GM19043 (cell line): Measurements from ENCODE around the gene OR13J1.

Experiments
- ATAC-seq: cut with Tn5 transposase; IDR thresholded peaks from one replicate; pipeline ENCODE4 v1.9.1; 2021; ENCODE audit warnings: low read depth; ENCODE audit not compliant: unreplicated experiment

The OR13J1 gene

GRCh38 chr9:35835216-35835632, 35.0 kb downstream of the OR13J1 start:
- ATAC-seq: no peak

GRCh38 chr9:35834260-35835215, 35.7 kb downstream of the OR13J1 start:
- no peak for ATAC-seq

- no peak for ATAC-seq
Measured at GRCh38 chr9:35832814-35833213, 37.4 kb downstream of the OR13J1 start.

- ATAC-seq: no peak
Measured at GRCh38 chr9:35831040-35831439, 39.2 kb downstream of the OR13J1 start.

- no peak for ATAC-seq
Measured at GRCh38 chr9:35829764-35830096, 40.5 kb downstream of the OR13J1 start.

GRCh38 chr9:35829084-35829763, 41.0 kb downstream of the OR13J1 start, which contains the start of gene TMEM8B:
Gene TMEM8B (plus strand): TSS chr9:35829228. CDS start chr9:35829448, 220 bp downstream.
- ATAC-seq: peak; percentile 65

GRCh38 chr9:35828716-35829083, 41.5 kb downstream of the OR13J1 start, which contains the start of gene FAM221B:
Gene FAM221B (minus strand): TSS chr9:35828732. CDS start chr9:35826161, 2,571 bp downstream.
- ATAC-seq: no peak

- no peak for ATAC-seq
Measured at GRCh38 chr9:35827486-35827885, 42.7 kb downstream of the OR13J1 start.

- ATAC-seq: no peak
Measured at GRCh38 chr9:35826071-35826701, 44.0 kb downstream of the OR13J1 start.

- no peak for ATAC-seq
Measured at GRCh38 chr9:35822926-35823325, 47.3 kb downstream of the OR13J1 start.

- ATAC-seq: no peak
Measured at GRCh38 chr9:35820076-35820475, 50.1 kb downstream of the OR13J1 start.
